GM21360 (cell line): Measurements from ENCODE around the gene COL17A1.

Experiments
- ATAC-seq: cut with Tn5 transposase; IDR thresholded peaks from one replicate; pipeline ENCODE4 v1.9.1; 2021; ENCODE audit warnings: mild to moderate bottlenecking, moderate library complexity; ENCODE audit not compliant: unreplicated experiment

Gene COL17A1

GRCh38 chr10:104085801-104086400 is at the start of gene COL17A1:
Gene COL17A1 (minus strand): TSS chr10:104085880. CDS start chr10:104080673, 5,207 bp downstream.
- no peak for ATAC-seq

- ATAC-seq: no peak
These were observed 44.4 kb upstream of the COL17A1 start for GRCh38 chr10:104130041-104130440.

GRCh38 chr10:104128214-104128613 is 42.5 kb upstream of the COL17A1 start:
- no peak for ATAC-seq

- ATAC-seq: no peak
These were observed 41.7 kb upstream of the COL17A1 start for GRCh38 chr10:104127411-104127810.

GRCh38 chr10:104123397-104123796 is 37.7 kb upstream of the COL17A1 start:
- no peak for ATAC-seq

- no peak for ATAC-seq
These were observed 36.8 kb upstream of the COL17A1 start for GRCh38 chr10:104122225-104123107.

- ATAC-seq: peak; percentile 90
These were observed 36.0 kb upstream of the COL17A1 start, which contains the start of gene SFR1 for GRCh38 chr10:104121485-104122224. Gene SFR1 (plus strand): TSS chr10:104122171. CDS start chr10:104122184, 13 bp downstream.

GRCh38 chr10:104120903-104121484 is 35.3 kb upstream of the COL17A1 start:
- ATAC-seq: peak; percentile 35

GRCh38 chr10:104120512-104120902 is 34.8 kb upstream of the COL17A1 start:
- no peak for ATAC-seq

- no peak for ATAC-seq
These were observed 34.3 kb upstream of the COL17A1 start for GRCh38 chr10:104119996-104120395.

- ATAC-seq: no peak
These were observed 32.2 kb upstream of the COL17A1 start for GRCh38 chr10:104117839-104118323.

GRCh38 chr10:104113376-104113956 is 27.8 kb upstream of the COL17A1 start:
- ATAC-seq: no peak

GRCh38 chr10:104109908-104110662 is 24.4 kb upstream of the COL17A1 start:
- ATAC-seq: no peak

- ATAC-seq: no peak
These were observed 19.2 kb upstream of the COL17A1 start for GRCh38 chr10:104104926-104105325.

- ATAC-seq: no peak
These were observed 18.7 kb upstream of the COL17A1 start for GRCh38 chr10:104104418-104104817.

- no peak for ATAC-seq
These were observed 18.3 kb upstream of the COL17A1 start for GRCh38 chr10:104103956-104104355.

- ATAC-seq: no peak
These were observed 16.2 kb upstream of the COL17A1 start for GRCh38 chr10:104101902-104102301.

GRCh38 chr10:104100795-104101194 is 15.1 kb upstream of the COL17A1 start:
- ATAC-seq: no peak

- no peak for ATAC-seq
These were observed 14.3 kb upstream of the COL17A1 start for GRCh38 chr10:104099941-104100340.

GRCh38 chr10:104099269-104099668 is 13.6 kb upstream of the COL17A1 start:
- no peak for ATAC-seq
